ENCODE measurements around the gene GRHL1. TPM values are rescaled to one million over a fixed set of nuclear protein-coding genes. Genes with fewer than 3 reads are reported as not detected.
"Not testable (repeated sequence)": the region's sequence is repeated elsewhere in the genome, so short reads cannot be mapped to it uniquely, and the experiment has no call there.

Gene GRHL1
- polyA plus RNA-seq, 3 donors = 5.1 to 6.8 (median 6.0) TPM

GRCh38 chr2:10009271-10009810, 57.8 kb downstream of the GRHL1 start:
- DNase-seq = no peak

DNA sequence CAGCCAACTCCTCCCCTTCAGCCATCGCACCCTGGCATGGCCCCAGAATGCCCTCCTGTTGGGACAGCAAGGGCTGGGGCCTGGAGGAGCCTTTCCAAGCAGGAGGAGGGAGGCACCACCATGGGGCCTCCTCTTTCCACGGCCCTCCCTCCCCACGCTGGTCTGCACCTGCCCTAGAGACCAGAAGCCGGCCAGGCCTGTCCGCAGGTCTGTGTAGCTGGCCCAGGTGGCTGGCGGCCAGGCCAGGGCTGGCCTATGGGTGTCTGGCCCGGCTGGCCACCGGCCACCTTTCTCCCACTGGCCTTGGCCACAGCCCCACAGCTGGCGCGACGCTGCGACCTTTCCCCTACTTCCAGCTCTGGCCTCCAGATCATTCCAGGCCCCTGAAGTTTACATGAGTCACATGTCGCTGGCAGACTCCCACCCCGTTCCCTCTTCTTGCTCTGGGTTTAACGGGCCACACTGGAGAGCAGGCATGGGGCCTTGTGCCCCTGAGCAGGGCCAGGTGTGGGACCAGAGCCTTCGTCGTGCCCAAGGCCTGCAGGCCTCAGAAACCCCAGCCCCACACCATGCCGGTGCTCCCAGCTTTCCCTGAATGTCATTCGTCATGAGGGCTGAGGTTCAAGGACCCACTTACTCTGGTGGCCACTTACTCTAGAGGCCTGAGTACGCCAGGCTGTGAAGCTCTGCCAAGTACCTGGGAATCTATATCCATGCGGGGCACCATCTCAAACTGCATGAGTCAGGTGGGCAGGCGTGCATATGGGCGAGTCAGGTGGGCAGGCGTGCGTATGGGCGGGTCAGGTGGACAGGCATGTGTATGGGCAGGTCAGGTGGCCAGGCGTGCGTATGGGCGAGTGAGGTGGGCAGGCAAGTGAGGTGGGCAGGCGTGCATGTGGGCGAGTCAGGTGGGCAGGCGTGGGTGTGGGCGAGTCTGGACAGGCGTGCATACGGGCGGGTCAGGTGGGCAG, 58.6 kb downstream of the GRHL1 start:
- no peak for DNase-seq

- DNase-seq = not testable (repeated sequence)
Measured at GRCh38 chr2:10010861-10011605, 59.5 kb downstream of the GRHL1 start.

- not testable (repeated sequence) for DNase-seq
Measured at GRCh38 chr2:10011606-10012325, 60.3 kb downstream of the GRHL1 start.

GRCh38 chr2:10012366-10012962, 61.0 kb downstream of the GRHL1 start:
- not testable (repeated sequence) for DNase-seq

DNA sequence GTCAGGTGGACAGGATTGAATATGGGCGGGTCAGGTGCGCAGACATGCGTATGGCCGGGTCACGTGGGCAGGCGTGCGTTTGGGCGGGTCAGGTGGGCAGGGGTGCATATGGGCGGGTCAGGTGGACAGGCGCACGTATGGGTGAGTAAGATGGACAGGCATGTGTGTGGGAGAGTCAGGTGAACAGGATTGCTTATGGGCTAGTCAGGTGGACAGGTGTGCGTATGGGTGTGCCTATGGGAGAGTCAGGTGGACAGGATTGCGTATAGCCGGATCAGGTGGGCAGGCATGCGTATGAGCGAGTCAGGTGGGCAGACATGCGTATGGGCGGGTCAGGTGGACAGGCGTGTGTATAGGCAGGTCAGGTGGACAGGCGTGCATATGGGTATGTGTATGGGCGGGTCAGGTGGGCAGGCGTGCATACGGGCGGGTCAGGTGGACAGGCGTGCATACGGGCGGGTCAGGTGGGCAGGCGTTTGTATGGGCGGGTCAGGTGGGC, 61.5 kb downstream of the GRHL1 start:
- DNase-seq = no peak

- DNase-seq = not testable (repeated sequence)
Measured at GRCh38 chr2:10013651-10014417, 62.3 kb downstream of the GRHL1 start.

GRCh38 chr2:10014418-10015190, 63.1 kb downstream of the GRHL1 start:
- DNase-seq = no peak

- not testable (repeated sequence) for DNase-seq
Measured at GRCh38 chr2:10015376-10015989, 64.0 kb downstream of the GRHL1 start.

DNA sequence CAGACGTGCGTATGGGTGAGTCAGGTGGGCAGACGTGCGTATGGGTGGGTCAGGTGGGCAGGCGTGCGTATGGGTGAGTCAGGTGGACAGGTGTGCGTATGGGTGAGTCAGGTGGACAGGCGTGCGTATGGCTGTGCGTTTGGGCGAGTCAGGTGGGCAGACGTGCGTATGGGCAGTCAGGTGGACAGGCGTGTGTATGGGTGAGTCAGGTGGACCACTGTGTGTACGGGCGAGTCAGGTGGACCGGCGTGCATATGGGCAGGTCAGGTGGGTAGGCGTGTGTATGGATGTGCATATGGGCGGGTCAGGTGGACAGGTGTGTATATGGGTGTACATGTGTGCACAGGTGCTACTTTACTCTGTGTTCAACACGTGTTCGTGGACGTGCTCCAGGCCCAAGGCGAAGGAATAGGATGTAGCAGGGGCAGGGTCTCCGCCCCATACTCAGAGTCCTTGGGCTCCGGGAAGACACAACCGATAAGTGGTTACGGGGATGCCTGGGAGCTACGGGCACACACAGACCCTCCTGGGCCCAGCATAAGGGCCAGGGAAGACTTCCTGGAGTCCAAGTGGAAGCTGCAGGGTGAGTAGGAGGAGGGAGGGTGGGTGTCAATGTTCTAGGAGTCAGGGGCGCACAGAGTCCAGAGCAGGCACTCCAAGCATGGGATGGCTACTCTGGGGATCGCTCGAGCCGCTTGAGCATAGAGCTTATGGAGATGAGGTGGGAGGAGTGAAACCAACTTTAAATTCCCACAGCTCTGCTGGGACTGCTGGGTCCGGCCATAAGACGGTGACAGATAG, 64.7 kb downstream of the GRHL1 start:
- DNase-seq = no peak

DNA sequence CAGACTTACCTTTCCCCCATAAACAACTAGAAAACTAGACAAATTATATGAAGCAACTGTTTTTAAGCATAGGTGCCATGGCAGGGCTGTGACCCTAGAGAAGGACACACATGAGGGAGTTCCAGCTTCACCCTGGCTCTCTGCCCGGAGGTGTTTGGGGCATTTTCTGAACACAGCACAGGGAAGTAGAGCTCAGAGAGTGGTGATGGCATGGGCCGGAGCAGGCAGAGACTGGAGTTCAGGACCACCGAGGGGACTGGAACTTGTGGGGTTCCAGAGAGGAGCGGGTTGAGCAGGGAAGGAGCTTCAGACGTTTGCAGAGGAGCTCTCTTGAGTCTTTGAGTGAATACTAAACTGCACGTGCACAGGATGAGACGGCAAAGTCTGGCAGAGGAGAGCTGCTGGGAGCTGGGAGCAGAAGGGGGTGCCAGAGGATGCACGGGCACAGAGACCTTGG, 65.3 kb downstream of the GRHL1 start:
- no peak for DNase-seq

DNA sequence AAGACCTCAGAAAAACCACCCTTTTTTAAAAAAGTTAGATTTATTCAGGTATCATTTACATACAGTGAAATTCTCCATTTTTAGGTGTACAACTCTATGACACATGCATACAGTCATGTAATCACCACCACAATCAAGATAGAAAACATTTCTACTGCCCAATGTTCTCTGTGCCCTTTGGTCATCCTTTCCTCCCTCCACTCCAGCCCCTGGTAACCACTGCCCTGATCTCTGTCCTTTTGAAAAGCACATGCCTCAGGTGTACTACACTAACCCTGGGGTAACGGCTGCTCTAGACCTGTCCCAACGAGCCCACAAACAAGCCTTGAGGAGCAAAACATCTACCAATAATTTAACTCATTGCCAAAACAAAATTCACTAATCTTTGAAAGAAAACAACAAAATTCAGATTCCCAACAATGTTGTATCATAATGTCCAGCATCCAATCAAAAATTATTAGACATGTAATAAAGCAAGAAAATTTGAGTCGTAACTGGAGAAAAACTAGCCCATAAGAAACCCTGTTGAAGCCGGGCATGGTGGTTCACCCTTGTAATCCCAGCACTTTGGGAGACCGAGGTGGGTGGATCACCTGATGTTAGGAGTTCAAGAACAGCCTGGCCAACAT, 65.9 kb downstream of the GRHL1 start:
- no peak for DNase-seq

DNA sequence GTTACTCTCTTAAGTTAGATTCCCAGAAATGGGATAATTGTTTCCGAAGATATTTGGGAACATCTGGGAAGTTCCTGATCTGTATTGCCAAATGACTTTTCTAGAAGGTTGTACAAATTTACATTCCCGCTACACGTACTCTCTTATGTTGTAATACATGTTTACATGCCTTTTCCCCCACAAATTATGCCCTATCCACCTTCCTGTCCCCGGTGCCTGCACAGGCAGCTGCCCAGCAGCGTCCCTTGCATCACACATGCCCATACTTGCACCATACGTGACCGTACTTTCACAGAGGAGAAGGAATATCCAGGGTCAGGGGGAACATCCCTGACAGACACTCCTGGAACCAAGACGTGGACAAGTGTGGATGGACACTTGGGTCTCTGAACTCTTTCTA, 67.7 kb downstream of the GRHL1 start:
- DNase-seq = no peak

DNA sequence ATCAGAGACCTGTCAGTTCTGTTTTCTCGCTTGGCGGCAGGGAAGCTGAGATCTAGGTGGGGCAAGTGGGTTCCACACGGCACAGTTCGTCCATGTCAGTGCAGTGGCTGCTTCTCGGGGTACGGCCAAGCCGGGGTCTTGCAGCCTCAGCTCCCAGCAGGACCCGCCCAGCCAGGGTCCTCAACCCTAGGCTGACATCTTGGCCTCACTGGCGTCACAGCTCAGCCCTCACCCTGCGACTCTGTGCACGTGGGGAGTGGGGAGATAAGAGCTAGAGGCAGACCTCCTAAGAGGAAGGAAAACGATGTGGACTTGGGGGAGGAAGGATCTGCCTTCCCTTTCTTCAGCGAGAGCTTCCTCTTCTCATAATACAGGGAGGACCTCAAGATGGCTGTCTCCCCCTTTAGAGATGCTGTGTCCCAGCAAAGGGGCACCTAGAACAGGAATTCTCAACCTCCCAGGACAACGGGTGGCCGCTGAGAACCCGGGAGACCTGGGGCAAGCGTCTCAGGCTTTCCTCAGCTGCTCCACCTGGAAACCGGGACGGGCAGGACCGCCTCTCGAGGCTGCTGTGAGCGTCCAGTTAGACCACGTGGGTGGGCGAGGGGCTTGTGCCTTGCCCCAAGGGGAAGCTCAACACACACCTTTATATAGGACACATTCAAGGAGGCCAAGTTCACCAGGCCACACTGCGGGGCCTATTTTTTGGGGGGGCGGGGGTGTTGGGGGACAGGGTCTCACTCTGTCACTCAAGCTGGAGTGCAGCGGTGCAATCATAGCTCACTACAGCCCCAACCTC, 68.3 kb downstream of the GRHL1 start:
- DNase-seq = no peak

DNA sequence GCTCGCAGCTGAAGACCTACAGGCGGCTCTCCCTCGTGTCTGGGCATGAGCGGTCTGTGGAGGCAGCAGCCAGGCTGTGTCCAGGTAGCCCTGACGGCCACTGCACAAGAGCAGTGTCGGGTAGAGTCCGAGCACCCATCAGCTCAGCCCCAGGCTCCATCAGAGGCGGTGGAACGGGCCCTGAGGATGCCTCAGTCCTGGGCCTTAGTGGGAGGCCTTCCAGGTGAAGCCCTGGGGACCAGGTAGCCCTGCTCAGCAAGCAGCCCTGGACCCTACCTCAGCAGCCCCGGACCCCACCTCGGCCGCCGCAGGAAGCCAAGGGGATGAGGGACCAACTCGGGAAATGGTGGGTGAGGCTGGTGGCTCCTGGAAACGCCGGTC, 70.5 kb downstream of the GRHL1 start:
- DNase-seq = no peak

DNA sequence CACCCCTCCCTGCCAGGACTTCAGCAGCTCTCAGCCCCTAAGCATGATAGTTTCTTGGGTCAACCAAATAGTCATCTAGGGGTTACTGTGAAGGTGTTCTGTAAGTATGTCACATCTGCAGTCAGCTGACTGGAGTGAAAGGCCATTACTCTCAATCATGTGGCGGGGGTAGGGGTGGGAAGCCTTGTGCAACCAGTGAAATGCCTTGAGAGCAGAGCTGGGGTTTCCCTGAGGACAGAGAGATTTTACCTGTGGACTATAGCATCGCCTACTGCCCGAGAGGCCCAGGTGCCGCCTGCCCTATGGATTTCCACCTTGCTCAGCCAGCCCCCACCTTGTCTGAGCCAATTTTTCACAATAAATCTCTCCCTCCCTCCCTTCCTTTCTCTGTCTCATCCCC, 71.0 kb downstream of the GRHL1 start:
- no peak for DNase-seq
